Thymus (tissue), 11 donors: ENCODE results near the gene SLC4A8. TPM values are rescaled to one million over a fixed set of nuclear protein-coding genes. Genes with fewer than 3 reads are reported as not detected.

Experiments used
- DNase-seq, 9 donors: peaks; one replicate each; pipeline ENCODE4 v3.0.0-alpha.2; 2013; ENCODE audit warnings: low spot score in 9 of 9, low read depth in 6 of 9, missing footprints in 1 of 9
- H3K27ac ChIP-seq, 2 donors: one replicate each; pipeline ENCODE4 v1.5.1; 2013; ENCODE audit warnings: control low read depth in 1 of 2, low read depth in 1 of 2, low read length in 1 of 2, mild to moderate bottlenecking in 1 of 2, moderate library complexity in 1 of 2
- H3K27me3 ChIP-seq, 2 donors: one replicate each; pipeline ENCODE4 v1.5.1; 2013; ENCODE audit warnings: low read length in 1 of 2; ENCODE audit not compliant: control insufficient read depth in 2 of 2, insufficient read depth in 1 of 2
- H3K36me3 ChIP-seq, 2 donors: one replicate each; pipeline ENCODE4 v1.5.1; 2013; ENCODE audit warnings: low read length in 1 of 2, mild to moderate bottlenecking in 1 of 2, moderate library complexity in 1 of 2; ENCODE audit not compliant: control insufficient read depth in 2 of 2, insufficient read depth in 2 of 2
- H3K4me1 ChIP-seq, 2 donors: one replicate each; pipeline ENCODE4 v1.5.1; 2013; ENCODE audit warnings: low read length in 2 of 2; ENCODE audit not compliant: control insufficient read depth in 2 of 2, insufficient read depth in 2 of 2
- H3K4me3 ChIP-seq, 2 donors: one replicate each; pipeline ENCODE4 v1.5.1; 2013; ENCODE audit warnings: low read length in 2 of 2, control low read depth in 1 of 2, mild to moderate bottlenecking in 1 of 2
- H3K9me3 ChIP-seq, 2 donors: one replicate each; pipeline ENCODE4 v1.5.1; 2013; ENCODE audit warnings: low read length in 1 of 2, mild to moderate bottlenecking in 1 of 2; ENCODE audit not compliant: control insufficient read depth in 2 of 2, insufficient read depth in 1 of 2
- WGBS: extraction: QIAGEN DNeasy Blood & Tissue Kit; methylation state at CpG from one replicate; pipeline ENCODE4 v1.1.7; 2013; 5-methylcytosine and 5-hydroxymethylcytosine counted together
- polyA plus RNA-seq: library from polyadenylated mRNA; stranded (reverse); fragments of 200-250 nt; gene quantifications from one replicate; pipeline ENCODE4 v1.2.3, GENCODE V29; 2013
- total RNA-seq: library from RNA; stranded (reverse); fragments of 120-200 nt; gene quantifications from one replicate; pipeline ENCODE4 v1.2.4, GENCODE V29; 2013
- donor health status: healthy.

The SLC4A8 gene
- total and polyA plus RNA-seq, 2 donors = 1.2 to 1.7 TPM

GRCh38 chr12:51480978-51481377 lies 56.3 kb downstream of the SLC4A8 start:
- 91% methylated on average over 3 of the region's 3 CpGs for WGBS
- Histone ChIP-seq H3K9me3 (no peaks in the 10 kb centered on the region), H3K27ac (no peak overlapping the region), H3K4me3 (no peak overlapping the region), H3K4me1 (peaks cover 7 to 17% of the 10 kb centered on the region in 2 donors), H3K36me3 (no peaks in the 10 kb centered on the region), H3K27me3 (no peaks in the 10 kb centered on the region)
- DNase-seq = no peak

GRCh38 chr12:51482929-51483697 lies 58.5 kb downstream of the SLC4A8 start:
- WGBS = 6% methylated on average over 3 of the region's 3 CpGs
- Histone ChIP-seq H3K9me3 (no peaks in the 10 kb centered on the region), H3K27ac (peak overlapping the region in 1 of 2 donors; percentile 80), H3K4me1 (peaks cover 7 to 17% of the 10 kb centered on the region in 2 donors), H3K36me3 (no peaks in the 10 kb centered on the region), H3K4me3 (no peak overlapping the region), H3K27me3 (no peaks in the 10 kb centered on the region)
- peak in 8 of 9 donors; percentile 6 to 65 (median 26) for DNase-seq

GRCh38 chr12:51484119-51484518 lies 59.5 kb downstream of the SLC4A8 start:
- Histone ChIP-seq H3K27ac (no peak overlapping the region), H3K4me1 (peaks cover 7 to 17% of the 10 kb centered on the region in 2 donors), H3K4me3 (no peak overlapping the region), H3K36me3 (no peaks in the 10 kb centered on the region), H3K27me3 (no peaks in the 10 kb centered on the region), H3K9me3 (no peaks in the 10 kb centered on the region)
- peak in 1 of 9 donors; percentile 11 for DNase-seq
- 77% methylated on average over 3 of the region's 3 CpGs for WGBS

- no peak for DNase-seq
- H3K4me3 ChIP-seq = no peak overlapping the region
- no peaks in the 10 kb centered on the region for H3K9me3 ChIP-seq
- no peak overlapping the region for H3K27ac ChIP-seq
- no peaks in the 10 kb centered on the region for H3K27me3 ChIP-seq
- H3K36me3 ChIP-seq = no peaks in the 10 kb centered on the region
- H3K4me1 ChIP-seq = peaks cover 0 to 8% of the 10 kb centered on the region in 2 donors
These were observed 63.6 kb downstream of the SLC4A8 start for GRCh38 chr12:51488281-51488680.

- no peak for DNase-seq
- Histone ChIP-seq H3K4me3 (no peak overlapping the region), H3K36me3 (no peaks in the 10 kb centered on the region), H3K4me1 (no peaks in the 10 kb centered on the region), H3K27me3 (no peaks in the 10 kb centered on the region), H3K27ac (no peak overlapping the region), H3K9me3 (no peaks in the 10 kb centered on the region)
- 87% methylated on average over 2 of the region's 2 CpGs for WGBS
These were observed 68.7 kb downstream of the SLC4A8 start for GRCh38 chr12:51493281-51493680.

GRCh38 chr12:51496895-51497294 lies 72.3 kb downstream of the SLC4A8 start:
- H3K4me1 ChIP-seq = no peaks in the 10 kb centered on the region
- no peaks in the 10 kb centered on the region for H3K36me3 ChIP-seq
- DNase-seq = no peak
- H3K9me3 ChIP-seq = no peaks in the 10 kb centered on the region
- no peak overlapping the region for H3K4me3 ChIP-seq
- H3K27me3 ChIP-seq = no peaks in the 10 kb centered on the region
- no peak overlapping the region for H3K27ac ChIP-seq
- WGBS = 95% methylated on average over 2 of the region's 2 CpGs

- 94% methylated on average over 3 of the region's 3 CpGs for WGBS
- H3K27me3 ChIP-seq = no peaks in the 10 kb centered on the region
- H3K27ac ChIP-seq = no peak overlapping the region
- H3K4me3 ChIP-seq = no peak overlapping the region
- no peaks in the 10 kb centered on the region for H3K36me3 ChIP-seq
- no peak for DNase-seq
- no peaks in the 10 kb centered on the region for H3K9me3 ChIP-seq
- no peaks in the 10 kb centered on the region for H3K4me1 ChIP-seq
These were observed 80.2 kb downstream of the SLC4A8 start for GRCh38 chr12:51504851-51505250.

- H3K4me3 ChIP-seq = no peak overlapping the region
- no peaks in the 10 kb centered on the region for H3K9me3 ChIP-seq
- H3K27ac ChIP-seq = no peak overlapping the region
- no peaks in the 10 kb centered on the region for H3K36me3 ChIP-seq
- WGBS = 95% methylated on average over 6 of the region's 6 CpGs
- H3K4me1 ChIP-seq = no peaks in the 10 kb centered on the region
- H3K27me3 ChIP-seq = no peaks in the 10 kb centered on the region
- DNase-seq = no peak
These were observed 80.9 kb downstream of the SLC4A8 start for GRCh38 chr12:51505360-51506105.

- no peaks in the 10 kb centered on the region for H3K9me3 ChIP-seq
- H3K36me3 ChIP-seq = no peaks in the 10 kb centered on the region
- DNase-seq = no peak
- 96% methylated on average over 6 of the region's 6 CpGs for WGBS
- H3K27ac ChIP-seq = no peak overlapping the region
- H3K4me3 ChIP-seq = no peak overlapping the region
- H3K4me1 ChIP-seq = no peaks in the 10 kb centered on the region
- no peaks in the 10 kb centered on the region for H3K27me3 ChIP-seq
These were observed 82.5 kb downstream of the SLC4A8 start for GRCh38 chr12:51507178-51507577.
